Mesenchymal stem cell (in vitro differentiated cells and primary cell): Measurements from ENCODE around the gene SLC44A5.

ENCODE experiments used
- DNase-seq: peaks from one replicate; pipeline ENCODE4 v3.0.0-alpha.2; 2013
- H2AFZ ChIP-seq: one replicate; pipeline ENCODE4 v1.6.1; 2013; ENCODE audit warnings: low read depth, mild to moderate bottlenecking, control low read depth, inconsistent platforms, low read length, moderate library complexity
- H2AK5ac ChIP-seq: 2 replicates; pipeline ENCODE4 v1.6.1; 2013; ENCODE audit warnings: low read length, moderate library complexity, mild to moderate bottlenecking, inconsistent platforms; ENCODE audit not compliant: severe bottlenecking
- H2BK120ac ChIP-seq: one replicate; pipeline ENCODE4 v1.6.1; 2013; ENCODE audit warnings: low read depth, mild to moderate bottlenecking, inconsistent platforms, low read length, moderate library complexity
- H2BK12ac ChIP-seq, 2 experiments: one replicate each; pipeline ENCODE4 v1.6.1; 2013; ENCODE audit warnings: inconsistent platforms in 2 of 2, low read length in 2 of 2, mild to moderate bottlenecking in 2 of 2, moderate library complexity in 2 of 2, control low read depth in 1 of 2
- H2BK15ac ChIP-seq: one replicate; pipeline ENCODE4 v1.6.1; 2013; ENCODE audit warnings: mild to moderate bottlenecking, low read depth, inconsistent platforms; ENCODE audit not compliant: poor library complexity, severe bottlenecking
- H2BK5ac ChIP-seq: 2 replicates; pipeline ENCODE4 v1.6.1; 2013; ENCODE audit warnings: low read depth, mild to moderate bottlenecking, low read length, control low read depth, inconsistent platforms; ENCODE audit not compliant: poor library complexity, severe bottlenecking
- H3K14ac ChIP-seq, 2 experiments: one replicate each; pipeline ENCODE4 v1.6.1; 2013; ENCODE audit warnings: inconsistent platforms in 2 of 2, low read length in 2 of 2, control low read depth in 1 of 2, mild to moderate bottlenecking in 1 of 2, moderate library complexity in 1 of 2
- H3K18ac ChIP-seq, 2 experiments: one replicate each; pipeline ENCODE4 v1.6.1; 2013; ENCODE audit warnings: inconsistent platforms in 2 of 2, low read length in 2 of 2, control low read depth in 1 of 2, low read depth in 1 of 2, mild to moderate bottlenecking in 1 of 2
- H3K23ac ChIP-seq, 2 experiments: one replicate each; pipeline ENCODE4 v1.6.1; 2013; ENCODE audit warnings: inconsistent platforms in 2 of 2, low read length in 2 of 2, mild to moderate bottlenecking in 2 of 2, moderate library complexity in 2 of 2, control low read depth in 1 of 2
- H3K27ac ChIP-seq: 2 replicates; pipeline ENCODE4 v1.5.1; 2013; ENCODE audit warnings: mild to moderate bottlenecking, moderate library complexity, low read length, control low read depth, inconsistent platforms; ENCODE audit not compliant: poor library complexity, severe bottlenecking
- H3K27me3 ChIP-seq, 2 experiments: 2 replicates each; pipeline versions ENCODE4 v1.6.1 to v1.7.0; 2013; ENCODE audit warnings: low read length in 2 of 2, mild to moderate bottlenecking in 2 of 2, moderate library complexity in 2 of 2, control low read depth in 1 of 2, inconsistent platforms in 1 of 2; ENCODE audit not compliant: control insufficient read depth in 1 of 2, insufficient read depth in 1 of 2
- H3K36me3 ChIP-seq, 2 experiments: 2 replicates each; pipeline versions ENCODE4 v1.6.1 to v1.7.0; 2013; ENCODE audit warnings: low read length in 2 of 2, control low read depth in 1 of 2, inconsistent platforms in 1 of 2, low read depth in 1 of 2, mild to moderate bottlenecking in 1 of 2; ENCODE audit not compliant: insufficient read depth in 2 of 2, control insufficient read depth in 1 of 2
- H3K4ac ChIP-seq, 2 experiments: one replicate each; pipeline ENCODE4 v1.6.1; 2013; ENCODE audit warnings: inconsistent platforms in 2 of 2, low read length in 2 of 2, mild to moderate bottlenecking in 2 of 2, moderate library complexity in 2 of 2, control low read depth in 1 of 2, low read depth in 1 of 2
- H3K4me1 ChIP-seq: 2 replicates; pipeline ENCODE4 v1.6.1; 2013; ENCODE audit warnings: low read depth, low read length, control low read depth; ENCODE audit not compliant: control insufficient read depth, insufficient read depth
- H3K4me2 ChIP-seq: 2 replicates; pipeline ENCODE4 v1.6.1; 2013; ENCODE audit warnings: low read length, mild to moderate bottlenecking, inconsistent platforms; ENCODE audit not compliant: poor library complexity, severe bottlenecking
- H3K4me3 ChIP-seq, 2 experiments: 2 replicates each; pipeline versions ENCODE4 v1.5.1 to v1.7.0; 2013; ENCODE audit warnings: low read length in 2 of 2, mild to moderate bottlenecking in 2 of 2, control low read depth in 1 of 2, low read depth in 1 of 2; ENCODE audit not compliant: insufficient read depth in 1 of 2
- H3K79me1 ChIP-seq: replicated peaks from 2 replicates; pipeline ENCODE4 v1.6.1; 2013; ENCODE audit warnings: mild to moderate bottlenecking, control low read depth, low read length, inconsistent platforms; ENCODE audit not compliant: poor library complexity, severe bottlenecking
- H3K9ac ChIP-seq: 2 replicates; pipeline ENCODE4 v1.7.0; 2013; ENCODE audit warnings: mild to moderate bottlenecking, low read length, moderate library complexity
- H3K9me3 ChIP-seq: 2 replicates; pipeline ENCODE4 v1.7.0; 2013; ENCODE audit warnings: mild to moderate bottlenecking, low read length; ENCODE audit not compliant: control insufficient read depth
- H4K8ac ChIP-seq: one replicate; pipeline ENCODE4 v1.6.1; 2013; ENCODE audit warnings: inconsistent platforms, mild to moderate bottlenecking, low read length, moderate library complexity
- H4K91ac ChIP-seq: one replicate; pipeline ENCODE4 v1.6.1; 2013; ENCODE audit warnings: mild to moderate bottlenecking, low read length, inconsistent platforms
- WGBS: methylation state at CpG from one replicate; pipeline ENCODE4 v1.1.7; 2013; ENCODE audit warnings: mixed read lengths; 5-methylcytosine and 5-hydroxymethylcytosine counted together

The SLC44A5 gene

DNA sequence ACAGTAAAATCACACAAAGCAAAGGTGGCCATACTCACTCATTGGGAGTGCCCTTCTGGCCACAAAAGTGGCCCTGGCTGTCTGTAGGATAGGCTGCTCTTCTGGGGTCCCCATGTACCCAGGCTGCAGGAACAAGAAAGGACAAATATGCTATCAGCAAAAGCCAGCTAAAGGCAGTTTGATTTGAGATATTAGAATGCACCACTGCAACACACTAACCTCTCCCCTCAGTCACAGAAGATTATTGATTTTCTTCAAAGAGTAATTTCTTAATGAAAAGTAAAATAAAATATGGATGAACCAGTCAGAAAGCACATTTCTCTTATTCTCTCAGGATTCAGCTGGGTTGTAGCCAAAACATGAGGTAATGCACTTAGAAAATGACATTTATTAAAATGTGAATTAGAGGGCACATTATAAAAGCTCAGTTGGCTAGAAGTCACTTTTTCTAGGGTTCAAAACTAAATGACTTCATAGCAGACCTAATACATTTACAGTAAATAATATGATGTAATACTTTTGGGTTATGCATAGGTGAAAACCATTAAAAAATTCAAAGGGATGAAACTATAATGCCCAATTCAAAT lies 335.9 kb downstream of the SLC44A5 start:
- Histone ChIP-seq H3K27me3 (no peaks in the 10 kb centered on the region), H3K18ac (no peak overlapping the region), H2BK12ac (no peak overlapping the region), H3K9ac (no peak overlapping the region), H3K23ac (no peak overlapping the region), H3K36me3 (no peaks in the 10 kb centered on the region), H3K9me3 (no peaks in the 10 kb centered on the region), H3K79me1 (no peaks in the 10 kb centered on the region), H2BK15ac (no peak overlapping the region), H3K4me3 (no peak overlapping the region), H2BK120ac (no peak overlapping the region), H3K27ac (no peak overlapping the region), H2AK5ac (no peak overlapping the region), H2AFZ (no peak overlapping the region), H3K14ac (no peak overlapping the region), H3K4ac (no peak overlapping the region), H4K8ac (no peak overlapping the region), H2BK5ac (no peak overlapping the region), H3K4me2 (no peak overlapping the region), H3K4me1 (no peaks in the 10 kb centered on the region), H4K91ac (no peak overlapping the region)
- DNase-seq, result no peak

DNA sequence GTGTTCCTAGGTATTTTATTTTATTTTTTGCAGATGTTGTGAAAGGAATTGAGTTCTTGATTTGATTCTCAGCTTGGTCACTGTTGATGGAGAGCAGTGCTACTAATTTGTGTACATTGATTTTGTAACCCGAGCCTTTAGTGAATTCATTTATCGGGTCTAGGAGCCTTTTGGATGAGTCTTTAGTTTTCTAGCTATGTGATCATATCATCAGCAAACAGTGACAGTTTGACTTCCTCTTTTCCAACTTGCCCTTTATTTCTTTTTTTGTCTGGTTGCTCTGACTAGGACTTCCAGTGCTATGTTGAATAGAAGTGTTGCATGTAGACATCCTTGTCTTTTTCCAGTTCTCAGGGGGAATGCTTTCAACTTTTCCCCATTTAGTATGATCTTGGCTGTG lies 337.8 kb downstream of the SLC44A5 start:
- no peak overlapping the region for H4K91ac ChIP-seq
- H2BK5ac ChIP-seq, result no peak overlapping the region
- no peak overlapping the region for H2BK15ac ChIP-seq
- no peaks in the 10 kb centered on the region for H3K27me3 ChIP-seq
- H2AFZ ChIP-seq, result no peak overlapping the region
- H3K27ac ChIP-seq, result no peak overlapping the region
- H3K9ac ChIP-seq, result no peak overlapping the region
- no peak for DNase-seq
- no peak overlapping the region for H3K4me2 ChIP-seq
- H3K18ac ChIP-seq, result no peak overlapping the region
- no peaks in the 10 kb centered on the region for H3K36me3 ChIP-seq
- H2BK12ac ChIP-seq, result no peak overlapping the region
- H2BK120ac ChIP-seq, result no peak overlapping the region
- no peak overlapping the region for H4K8ac ChIP-seq
- H3K23ac ChIP-seq, result no peak overlapping the region
- WGBS, result 80% methylated on average over 1 of the region's 2 CpGs
- H3K9me3 ChIP-seq, result no peaks in the 10 kb centered on the region
- no peaks in the 10 kb centered on the region for H3K79me1 ChIP-seq
- H3K14ac ChIP-seq, result no peak overlapping the region
- H3K4me3 ChIP-seq, result no peak overlapping the region
- no peak overlapping the region for H3K4ac ChIP-seq
- H2AK5ac ChIP-seq, result no peak overlapping the region
- no peaks in the 10 kb centered on the region for H3K4me1 ChIP-seq

DNA sequence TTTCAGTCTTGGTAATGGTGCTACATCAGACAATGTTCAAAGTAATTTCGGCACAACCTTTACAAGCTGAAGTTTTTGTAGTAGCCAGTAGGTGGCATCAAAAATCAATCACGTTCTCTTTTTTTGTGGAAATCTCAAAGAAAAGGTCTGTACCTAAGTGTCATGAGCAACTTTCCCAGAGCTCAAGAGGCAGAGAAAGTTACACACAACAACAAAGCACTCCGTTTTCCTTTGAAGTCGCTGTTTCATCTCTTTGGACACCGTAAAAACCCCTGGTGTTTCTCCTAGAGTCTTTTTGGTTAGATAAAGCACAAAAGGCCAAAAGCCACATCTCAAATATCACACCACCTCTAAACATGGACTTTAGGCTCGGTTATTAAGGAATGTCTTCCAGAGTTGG lies 345.1 kb downstream of the SLC44A5 start:
- no peak overlapping the region for H3K4me3 ChIP-seq
- no peak overlapping the region for H2AK5ac ChIP-seq
- no peak overlapping the region for H3K27ac ChIP-seq
- no peak overlapping the region for H2BK120ac ChIP-seq
- no peak overlapping the region for H2AFZ ChIP-seq
- no peak overlapping the region for H4K91ac ChIP-seq
- no peak overlapping the region for H3K9ac ChIP-seq
- 18% methylated on average over 6 of the region's 6 CpGs for WGBS
- no peak overlapping the region for H2BK5ac ChIP-seq
- no peak overlapping the region for H2BK12ac ChIP-seq
- no peaks in the 10 kb centered on the region for H3K27me3 ChIP-seq
- no peak overlapping the region for H3K18ac ChIP-seq
- DNase-seq, result peak; percentile 42
- H3K4ac ChIP-seq, result no peak overlapping the region
- H3K4me2 ChIP-seq, result no peak overlapping the region
- no peaks in the 10 kb centered on the region for H3K36me3 ChIP-seq
- no peaks in the 10 kb centered on the region for H3K4me1 ChIP-seq
- no peaks in the 10 kb centered on the region for H3K9me3 ChIP-seq
- H3K23ac ChIP-seq, result no peak overlapping the region
- no peak overlapping the region for H4K8ac ChIP-seq
- H2BK15ac ChIP-seq, result no peak overlapping the region
- no peaks in the 10 kb centered on the region for H3K79me1 ChIP-seq
- H3K14ac ChIP-seq, result no peak overlapping the region

DNA sequence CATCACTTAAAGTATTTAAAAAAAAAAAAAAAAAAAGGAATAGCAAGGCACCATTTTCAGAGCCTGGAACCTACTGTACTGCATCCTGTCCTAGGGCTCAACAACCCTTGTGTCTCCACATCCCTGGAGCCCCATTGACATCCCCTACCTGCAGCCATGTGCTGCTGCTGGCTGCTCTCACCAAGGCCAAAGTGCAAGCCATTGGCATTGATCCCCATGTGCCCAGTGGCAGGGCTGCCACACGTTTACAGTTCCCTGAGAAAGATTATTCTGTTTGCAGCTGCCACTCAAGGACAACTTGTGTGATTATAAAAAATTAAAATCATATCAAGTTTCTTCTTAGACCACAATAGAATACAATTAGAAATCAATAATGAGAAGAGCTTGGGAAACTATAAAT lies 346.8 kb downstream of the SLC44A5 start:
- no peaks in the 10 kb centered on the region for H3K27me3 ChIP-seq
- H3K9me3 ChIP-seq, result no peaks in the 10 kb centered on the region
- no peak for DNase-seq
- H2BK120ac ChIP-seq, result no peak overlapping the region
- H2BK12ac ChIP-seq, result no peak overlapping the region
- H3K18ac ChIP-seq, result no peak overlapping the region
- H3K23ac ChIP-seq, result no peak overlapping the region
- H2BK5ac ChIP-seq, result no peak overlapping the region
- no peak overlapping the region for H2BK15ac ChIP-seq
- H3K4me2 ChIP-seq, result no peak overlapping the region
- H2AFZ ChIP-seq, result no peak overlapping the region
- no peak overlapping the region for H3K4me3 ChIP-seq
- no CpG with 5 or more reads among the region's 1 CpG for WGBS
- no peaks in the 10 kb centered on the region for H3K4me1 ChIP-seq
- H3K9ac ChIP-seq, result no peak overlapping the region
- H3K27ac ChIP-seq, result no peak overlapping the region
- no peak overlapping the region for H3K4ac ChIP-seq
- no peak overlapping the region for H3K14ac ChIP-seq
- H3K79me1 ChIP-seq, result no peaks in the 10 kb centered on the region
- no peak overlapping the region for H4K8ac ChIP-seq
- H4K91ac ChIP-seq, result no peak overlapping the region
- no peaks in the 10 kb centered on the region for H3K36me3 ChIP-seq
- H2AK5ac ChIP-seq, result no peak overlapping the region
